HG03175 (cell line): ENCODE data around the gene NDRG2.

Source experiments
- ATAC-seq: cut with Tn5 transposase; IDR thresholded peaks from one replicate; pipeline ENCODE4 v1.9.1; 2021; ENCODE audit warnings: mild to moderate bottlenecking, moderate library complexity; ENCODE audit not compliant: unreplicated experiment

Gene NDRG2

DNA sequence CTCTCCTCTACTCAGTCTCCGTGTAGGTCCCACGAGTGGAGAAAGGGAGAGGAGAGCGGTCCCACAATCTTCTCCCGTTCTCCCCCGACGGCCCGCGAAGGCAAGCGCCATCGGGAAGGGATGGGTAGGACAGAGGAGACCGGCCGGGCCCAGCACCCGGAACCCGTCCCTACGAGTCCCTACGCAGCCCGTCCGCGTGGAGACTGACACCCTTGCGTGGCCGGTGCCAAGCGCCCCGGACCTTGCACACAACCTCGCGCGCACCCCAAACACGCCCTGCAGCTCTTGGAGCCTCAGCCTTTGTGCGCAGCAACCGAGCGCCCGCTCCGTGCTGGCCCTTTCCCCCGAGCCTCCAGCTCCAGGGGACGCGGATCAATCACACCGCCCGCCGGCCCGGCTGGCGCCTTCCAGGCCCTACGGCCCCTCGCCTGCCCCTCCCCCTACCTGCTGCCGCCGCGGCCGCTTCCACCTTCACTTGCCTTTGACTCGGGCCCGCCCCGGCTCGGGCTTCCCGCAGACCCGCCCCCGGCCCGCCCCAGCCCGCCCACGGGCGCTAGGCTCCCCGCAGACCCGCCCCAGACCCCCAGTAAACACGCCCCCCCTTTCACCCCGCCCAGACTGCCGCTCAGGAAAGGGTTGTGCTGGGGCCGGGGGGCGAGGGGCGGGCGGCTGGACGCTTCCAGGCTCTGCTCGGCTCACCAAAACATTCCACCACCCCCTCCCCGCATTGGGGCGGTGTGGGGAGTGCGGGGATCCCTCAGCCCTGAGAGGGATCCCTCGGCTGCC is at the start of gene NDRG2:
Gene NDRG2, minus strand, starts transcription at position 477 of the 786 bp plus-strand sequence. CDS start 1,746 bp downstream, outside the sequence.
- ATAC-seq: no peak

DNA sequence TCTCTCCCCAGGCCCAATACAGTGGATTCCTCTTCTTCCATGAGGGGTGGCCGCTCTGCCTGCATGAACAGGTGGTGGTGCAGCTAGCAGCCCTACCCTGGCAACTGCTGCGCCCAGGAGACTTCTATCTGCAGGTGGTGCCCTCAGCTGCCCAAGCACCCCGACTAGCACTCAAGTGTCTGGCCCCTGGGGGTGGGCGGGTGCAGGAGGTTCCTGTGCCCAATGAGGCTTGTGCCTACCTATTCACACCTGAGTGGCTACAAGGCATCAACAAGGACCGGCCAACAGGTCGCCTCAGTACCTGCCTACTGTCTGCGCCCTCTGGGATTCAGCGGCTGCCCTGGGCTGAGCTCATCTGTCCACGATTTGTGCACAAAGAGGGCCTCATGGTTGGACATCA is 49.1 kb upstream of the NDRG2 start:
- ATAC-seq: no peak

DNA sequence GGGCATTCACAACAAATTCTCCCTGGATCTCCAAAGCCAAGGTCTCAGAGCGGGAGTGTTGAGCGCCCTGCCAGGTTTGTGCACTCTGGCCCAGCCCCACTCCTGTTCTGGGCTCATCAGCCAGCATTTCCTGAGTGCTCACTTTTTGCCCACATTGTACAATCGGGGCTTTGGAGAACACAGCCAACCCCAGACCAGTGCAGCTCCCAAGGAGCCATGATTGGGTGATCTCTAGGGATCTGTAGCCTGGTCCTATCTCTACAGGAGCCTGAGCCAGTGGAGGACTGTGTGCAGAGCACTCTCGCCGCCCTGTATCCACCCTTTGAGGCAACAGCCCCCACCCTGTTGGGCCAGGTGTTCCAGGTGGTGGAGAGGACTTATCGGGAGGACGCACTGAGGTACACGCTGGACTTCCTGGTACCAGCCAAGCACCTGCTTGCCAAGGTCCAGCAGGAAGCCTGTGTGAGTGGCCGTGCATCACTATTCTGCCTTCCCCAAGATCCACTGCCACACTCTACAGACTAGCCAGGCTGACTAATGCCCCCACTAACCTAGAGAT is 48.0 kb upstream of the NDRG2 start:
- no peak for ATAC-seq

DNA sequence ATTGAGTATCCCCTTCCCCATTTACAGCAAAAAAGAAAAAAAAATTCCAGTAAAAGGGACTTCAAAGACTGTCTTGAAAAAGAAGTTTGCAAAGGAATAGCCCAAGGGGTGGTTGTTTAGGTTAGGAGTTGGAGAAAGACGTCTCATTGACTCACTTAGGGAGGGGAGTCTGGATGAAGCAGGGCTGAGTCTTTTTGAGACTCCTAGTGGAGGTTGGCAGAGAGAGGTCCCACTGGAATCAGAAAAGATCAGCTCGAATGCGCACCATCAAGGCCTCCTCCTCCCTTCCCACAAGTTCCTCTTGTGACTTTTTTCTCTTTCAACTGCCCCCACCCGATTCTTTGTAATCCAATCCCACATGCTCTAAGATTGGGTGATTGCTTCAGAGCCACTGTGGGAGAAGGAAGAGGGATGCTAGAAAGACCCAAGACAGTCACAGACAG is 47.2 kb upstream of the NDRG2 start:
- ATAC-seq: no peak

GRCh38 chr14:21071225-21072030 is 46.6 kb upstream of the NDRG2 start:
- peak; percentile 67 for ATAC-seq

DNA sequence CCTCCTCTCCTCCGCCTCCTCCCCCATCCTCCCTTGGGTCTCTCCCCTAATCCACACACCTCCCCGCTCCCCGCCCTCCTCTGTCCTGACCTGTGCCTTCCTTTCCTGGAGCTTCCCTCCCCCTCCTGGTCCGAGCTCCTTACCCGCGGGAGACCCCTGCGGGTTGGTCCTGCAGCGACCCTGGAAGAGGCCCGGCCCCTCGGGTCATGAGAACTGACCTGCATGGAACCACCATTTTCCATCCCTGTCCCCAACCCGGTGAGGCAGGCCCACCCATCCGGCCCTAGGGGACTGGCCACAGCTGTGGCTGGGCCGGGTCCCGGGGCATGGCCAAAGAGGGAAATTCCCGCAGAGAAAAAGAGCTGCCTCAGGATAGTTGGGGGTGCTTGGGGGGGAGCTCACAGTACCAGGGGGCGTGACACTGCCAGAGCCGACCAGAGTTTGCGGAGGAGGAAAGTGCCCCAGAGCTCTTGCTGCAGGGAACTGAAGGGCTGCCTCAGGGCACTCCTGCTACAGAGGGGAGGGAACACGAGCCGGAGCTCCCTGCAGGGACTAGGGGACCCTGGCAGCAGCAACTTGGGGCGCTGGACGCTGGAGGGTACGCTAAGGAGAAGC is 45.9 kb upstream of the NDRG2 start:
- ATAC-seq: peak; percentile 22

GRCh38 chr14:21070083-21070609 is 45.3 kb upstream of the NDRG2 start, which contains the start of gene ARHGEF40:
ARHGEF40 (plus strand) TSS chr14:21070304; CDS start chr14:21070397, 93 bp downstream.
- ATAC-seq: no peak

GRCh38 chr14:21069388-21070082 is 44.7 kb upstream of the NDRG2 start:
- no peak for ATAC-seq

- no peak for ATAC-seq
Measured at GRCh38 chr14:21068521-21069387, 43.9 kb upstream of the NDRG2 start.

DNA sequence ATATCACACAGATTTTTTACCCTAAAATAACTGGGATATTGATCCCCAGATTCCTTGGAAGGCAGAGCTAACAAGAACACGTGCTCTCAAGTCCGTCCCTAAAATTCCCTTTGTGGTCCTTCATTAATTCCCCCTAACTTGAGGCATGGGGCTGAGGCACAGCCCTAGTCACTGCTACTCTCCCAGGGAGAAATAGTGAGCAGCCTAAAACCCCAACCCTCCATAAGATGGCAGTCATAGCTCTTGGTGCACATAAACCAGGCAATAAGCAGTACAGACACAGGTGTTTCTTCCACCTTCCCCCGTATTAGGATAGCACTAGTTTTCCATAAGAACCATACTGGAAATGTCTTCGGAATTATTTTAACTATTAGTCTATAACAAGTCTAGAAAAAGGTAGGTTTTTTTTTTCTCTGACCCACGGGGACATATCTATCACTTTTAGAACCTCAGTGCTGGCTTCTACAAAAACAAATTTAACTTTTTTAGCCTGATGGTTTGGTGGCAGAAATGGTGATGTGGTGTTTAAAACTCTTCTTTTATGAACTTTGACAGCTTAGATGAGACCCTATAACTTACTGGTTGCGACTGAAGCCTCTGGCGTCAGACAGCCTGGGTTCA is 42.1 kb upstream of the NDRG2 start:
- no peak for ATAC-seq

GRCh38 chr14:21063479-21063878 is 38.6 kb upstream of the NDRG2 start:
- no peak for ATAC-seq

GRCh38 chr14:21061347-21061668 is 36.4 kb upstream of the NDRG2 start:
- ATAC-seq: no peak

GRCh38 chr14:21060614-21061346 is 35.9 kb upstream of the NDRG2 start:
- no peak for ATAC-seq

GRCh38 chr14:21059842-21060613 is 35.2 kb upstream of the NDRG2 start:
- no peak for ATAC-seq

- no peak for ATAC-seq
Measured at GRCh38 chr14:21058903-21059302, 34.0 kb upstream of the NDRG2 start.

GRCh38 chr14:21057803-21058675 is 33.2 kb upstream of the NDRG2 start, which contains the start of gene RNASE8:
RNASE8 (plus strand) TSS chr14:21057822; CDS start chr14:21057893, 71 bp downstream.
- ATAC-seq: no peak
